Stromal cell of bone marrow (primary cell): ENCODE results near the gene NOX5.

ENCODE experiments used
- DNase-seq: peaks from one replicate; pipeline ENCODE4 v3.0.0-alpha.2; 2012; ENCODE audit warnings: low read depth

NOX5 gene

DNA sequence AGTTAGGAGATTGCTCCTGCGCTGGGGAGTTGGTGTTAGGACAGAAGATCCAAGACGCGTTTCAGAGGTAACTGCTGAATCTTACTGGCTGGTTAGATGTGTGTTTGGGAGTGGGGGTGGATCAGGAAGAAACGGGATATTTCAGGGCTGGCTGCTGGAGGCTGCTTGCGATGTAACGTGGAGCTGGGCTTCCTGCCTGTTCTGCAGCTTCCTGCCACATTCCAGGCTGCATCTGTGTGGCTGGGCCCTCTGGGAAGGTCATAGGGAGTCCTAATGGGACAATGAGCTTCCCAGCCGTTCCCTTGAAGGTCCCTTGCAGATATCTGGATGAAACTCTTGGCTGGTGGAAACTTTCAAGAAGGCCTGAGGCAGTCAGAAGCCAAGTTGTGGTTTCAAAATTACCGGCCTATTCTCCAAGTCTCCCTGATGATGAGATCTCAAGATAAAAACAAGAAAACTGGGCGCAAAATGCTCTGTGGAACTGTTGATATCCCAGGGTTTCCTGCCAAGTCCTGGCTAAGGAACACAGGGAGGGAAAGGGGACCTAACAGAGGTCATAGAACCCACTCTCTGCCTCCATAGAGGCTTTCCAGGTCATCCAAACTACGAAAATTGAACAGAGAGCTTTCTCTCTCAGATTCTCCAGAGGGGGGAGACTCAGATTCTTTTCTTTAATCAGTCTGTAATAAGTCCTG is 67.0 kb downstream of the NOX5 start:
- DNase-seq, result no peak

GRCh38 chr15:69082021-69082502 is 67.6 kb downstream of the NOX5 start:
- no peak for DNase-seq

DNA sequence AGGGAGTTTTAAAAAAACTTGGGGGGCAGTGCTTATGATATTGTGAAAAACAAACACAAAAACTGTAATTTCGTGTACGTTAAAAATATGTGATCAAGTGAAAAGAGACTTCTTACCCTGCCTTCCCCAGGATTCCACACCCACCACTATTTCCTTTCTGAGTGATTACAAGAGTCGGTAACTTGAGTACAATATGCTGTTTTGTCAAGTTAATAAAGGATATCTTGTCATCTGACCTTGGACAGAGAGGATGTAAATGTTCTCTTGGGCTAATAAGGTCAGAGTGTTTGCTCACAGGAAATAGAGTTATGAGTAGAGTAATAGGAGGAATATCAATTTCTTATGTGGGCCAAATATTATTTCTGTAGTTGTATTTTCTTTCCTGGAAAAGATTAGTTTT is 68.1 kb downstream of the NOX5 start:
- DNase-seq, result no peak

DNA sequence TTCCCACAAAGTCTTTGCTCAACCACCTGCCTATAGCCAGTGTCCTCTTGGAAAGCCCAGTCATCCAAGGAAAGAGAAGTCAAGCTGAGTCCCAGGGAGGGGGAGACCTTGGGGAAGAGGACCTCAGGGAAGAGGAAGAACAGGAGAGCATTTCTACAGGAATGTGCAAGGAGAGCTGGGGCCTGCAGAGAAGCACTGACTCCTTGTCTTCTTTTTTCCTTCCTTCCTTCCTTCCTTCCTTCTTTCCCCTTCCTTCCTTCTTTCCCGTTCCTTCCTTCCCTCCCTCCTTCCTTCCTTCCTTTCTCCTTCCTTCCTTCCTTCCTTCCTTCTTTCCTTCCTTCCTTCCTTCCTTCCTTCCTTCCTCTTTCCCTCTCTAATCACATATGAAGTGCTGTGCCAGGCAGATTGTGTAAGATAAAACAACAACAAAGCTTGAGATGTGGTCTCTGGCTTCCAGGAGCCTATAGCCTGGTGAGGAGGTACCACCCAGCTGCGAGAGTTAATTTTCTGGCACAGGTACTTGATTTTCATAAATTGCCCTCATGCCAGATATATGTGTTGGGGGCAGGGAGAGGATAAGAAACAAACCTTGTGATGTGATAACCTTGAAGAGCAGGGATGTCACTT is 70.0 kb downstream of the NOX5 start:
- DNase-seq, result no peak

- DNase-seq, result no peak
Measured at GRCh38 chr15:69085325-69086081, 71.0 kb downstream of the NOX5 start.

DNA sequence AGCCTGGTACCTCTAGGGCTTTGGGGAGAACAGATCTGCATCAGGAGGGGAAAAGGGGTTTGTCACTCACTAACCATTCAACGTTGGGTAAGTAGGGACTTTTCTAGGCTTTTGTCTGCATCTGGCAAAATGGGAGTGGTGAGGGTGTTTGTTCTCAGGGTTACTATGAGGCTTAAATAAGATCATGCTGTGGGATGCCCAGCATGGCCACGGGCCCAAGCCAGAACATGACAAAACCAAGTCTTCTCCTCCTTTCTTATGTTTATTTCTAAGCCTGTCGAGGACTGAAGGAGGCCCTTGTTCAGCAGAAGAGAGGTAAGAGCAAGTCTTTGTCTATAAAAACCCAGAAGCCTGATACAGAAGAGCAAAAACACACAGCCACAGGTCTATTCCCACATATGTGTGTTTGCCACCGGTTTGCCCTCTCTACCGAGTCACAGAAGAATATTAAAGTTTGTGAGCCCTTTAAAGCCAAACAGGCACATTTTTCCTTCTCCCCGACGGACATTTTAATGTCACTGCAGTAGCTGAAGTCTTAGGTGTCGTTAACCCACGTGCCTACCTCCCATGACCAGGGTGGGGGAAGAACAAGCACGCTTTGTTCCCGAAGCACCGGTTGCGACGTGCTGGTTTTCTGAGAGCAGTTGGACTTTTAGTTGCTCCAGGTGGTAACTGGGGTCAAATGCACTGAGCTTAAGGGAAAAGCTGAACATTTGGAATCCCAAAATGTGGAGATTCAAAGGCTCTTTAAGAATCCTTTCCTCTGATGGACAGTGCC is 72.1 kb downstream of the NOX5 start:
- no peak for DNase-seq

- DNase-seq, result no peak
Measured at GRCh38 chr15:69087366-69087976, 73.0 kb downstream of the NOX5 start.

DNA sequence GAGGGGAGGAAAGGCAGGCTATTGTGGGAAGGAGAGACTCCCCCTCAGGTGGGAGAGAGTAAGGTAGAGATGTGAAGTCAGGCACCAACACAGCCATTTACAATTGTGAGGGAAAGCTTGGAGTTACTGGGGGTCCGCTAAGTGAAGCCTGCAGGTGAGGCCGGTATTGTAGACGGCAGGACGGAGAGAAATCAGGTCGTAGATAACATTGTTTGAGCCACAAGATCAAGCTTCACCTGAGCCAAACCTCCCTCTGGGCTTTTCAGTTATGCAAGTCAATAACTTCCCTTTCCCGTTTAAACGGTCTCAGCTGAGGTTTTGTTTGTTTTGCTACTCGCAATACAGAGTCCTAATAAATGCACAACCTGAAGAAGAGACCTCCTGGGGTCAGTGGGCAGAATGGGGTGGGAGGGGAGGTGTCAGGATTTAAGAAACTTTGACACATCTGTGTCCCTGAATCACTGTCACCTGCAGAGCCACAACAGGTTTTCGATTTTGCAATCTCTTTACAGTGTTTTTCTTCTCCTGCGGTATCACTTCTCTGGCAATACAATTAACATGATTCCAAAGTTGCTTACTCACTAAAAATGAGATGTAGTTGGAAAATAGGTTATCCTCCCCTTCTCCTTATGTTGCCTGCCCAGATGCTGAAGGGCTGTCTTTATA is 73.9 kb downstream of the NOX5 start:
- DNase-seq, result no peak

GRCh38 chr15:69089258-69089657 is 74.8 kb downstream of the NOX5 start:
- no peak for DNase-seq

DNA sequence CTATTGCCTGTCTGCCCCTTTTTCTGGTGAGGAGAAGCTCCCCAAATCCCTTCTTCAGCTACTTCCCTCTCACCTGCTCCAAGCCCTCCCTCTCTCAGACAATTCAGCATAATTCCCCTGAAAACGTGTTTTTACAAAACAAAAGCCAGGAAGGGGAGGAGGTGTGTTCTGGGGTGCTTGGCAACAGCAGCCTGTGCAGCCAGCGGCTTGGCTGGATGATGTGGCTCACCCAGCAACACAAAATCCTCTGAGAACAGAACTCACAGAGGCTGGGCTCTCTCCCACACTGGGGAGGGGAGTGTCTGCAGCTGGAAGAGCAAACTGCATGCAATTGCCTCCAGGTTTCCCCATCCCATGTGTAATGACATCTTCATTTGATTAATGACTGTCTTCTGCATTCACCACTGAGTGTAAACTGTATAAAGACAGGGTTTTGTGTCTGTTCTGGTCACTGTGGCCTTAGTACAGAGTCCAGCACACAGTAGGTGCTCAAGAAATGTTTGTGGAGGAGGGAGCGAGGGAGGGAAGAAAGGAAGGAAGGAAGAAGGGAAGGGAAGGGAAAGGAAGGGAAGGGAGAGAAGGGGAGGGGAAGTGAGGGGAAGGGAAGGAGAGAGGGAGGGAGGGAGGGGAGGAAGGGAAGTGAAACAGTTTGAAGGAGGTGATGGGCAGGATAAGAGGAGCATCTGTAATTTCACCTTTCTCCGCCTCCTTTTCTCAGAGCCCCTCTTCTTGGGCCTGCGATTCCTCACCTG is 75.9 kb downstream of the NOX5 start:
- no peak for DNase-seq

GRCh38 chr15:69091654-69092053 is 77.2 kb downstream of the NOX5 start:
- DNase-seq, result no peak

DNA sequence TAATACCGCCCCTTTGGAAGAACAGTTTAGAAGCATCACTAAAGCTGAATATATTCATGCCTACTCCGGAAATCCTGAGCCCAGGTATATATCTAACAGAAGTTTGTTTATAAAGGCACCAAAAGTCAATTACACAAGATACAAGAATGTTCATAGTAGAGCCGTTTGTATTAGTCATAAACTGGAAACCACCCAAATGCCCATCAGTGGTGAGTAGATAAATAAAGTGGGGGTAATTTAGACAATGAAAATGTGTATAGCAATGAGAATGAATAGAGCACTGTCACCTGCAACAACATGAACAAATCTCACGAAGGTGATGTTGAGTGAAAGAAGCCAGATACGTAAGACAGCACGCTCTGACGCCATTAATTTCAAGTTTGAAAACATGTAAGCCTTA is 77.7 kb downstream of the NOX5 start:
- DNase-seq, result no peak

DNA sequence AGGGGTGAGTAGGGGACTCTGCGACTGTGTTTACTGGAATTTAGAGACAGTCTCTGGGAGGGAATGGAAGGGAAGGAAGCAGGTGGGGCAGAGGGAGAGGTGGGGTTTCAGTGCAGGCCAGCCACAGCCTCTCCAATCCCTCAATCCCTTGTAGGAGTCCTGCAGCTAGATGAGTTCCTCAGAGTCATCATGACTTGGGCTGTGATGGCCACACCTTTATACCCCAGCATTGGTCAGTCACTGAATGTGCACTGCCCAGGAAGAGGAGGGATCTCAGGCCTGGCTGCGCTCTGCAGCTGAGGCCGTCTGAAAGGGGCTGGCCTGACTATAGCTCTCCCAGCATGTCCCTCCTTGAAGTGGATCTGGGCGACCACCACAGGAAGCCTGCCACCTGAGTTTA is 78.6 kb downstream of the NOX5 start:
- no peak for DNase-seq

DNA sequence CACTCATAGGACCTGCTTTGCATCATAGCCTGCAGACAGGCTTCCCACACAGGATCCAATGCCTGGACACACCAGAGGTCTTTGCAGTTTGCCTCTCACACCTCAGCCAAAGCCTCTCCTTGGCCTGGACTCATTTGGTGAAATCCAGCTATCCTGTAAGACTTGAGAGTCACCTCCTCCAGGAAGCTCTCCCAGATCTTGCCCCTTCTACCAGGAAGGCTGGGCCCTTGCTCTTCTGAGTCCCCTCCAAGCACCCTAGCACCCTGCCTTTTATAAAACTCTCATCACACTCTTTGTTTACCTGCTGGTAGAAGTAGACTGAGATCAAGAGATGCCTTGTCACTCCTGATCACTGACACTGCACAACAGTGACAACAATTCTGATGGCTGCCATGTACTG is 79.1 kb downstream of the NOX5 start:
- DNase-seq, result no peak

GRCh38 chr15:69094124-69094921 is 79.8 kb downstream of the NOX5 start:
- no peak for DNase-seq

- DNase-seq, result no peak
Measured at GRCh38 chr15:69095274-69095673, 80.8 kb downstream of the NOX5 start.

- no peak for DNase-seq
Measured at GRCh38 chr15:69096196-69096595, 81.7 kb downstream of the NOX5 start.

GRCh38 chr15:69096626-69097025 is 82.1 kb downstream of the NOX5 start:
- no peak for DNase-seq

- DNase-seq, result no peak
Measured at GRCh38 chr15:69098771-69099170, 84.3 kb downstream of the NOX5 start.

DNA sequence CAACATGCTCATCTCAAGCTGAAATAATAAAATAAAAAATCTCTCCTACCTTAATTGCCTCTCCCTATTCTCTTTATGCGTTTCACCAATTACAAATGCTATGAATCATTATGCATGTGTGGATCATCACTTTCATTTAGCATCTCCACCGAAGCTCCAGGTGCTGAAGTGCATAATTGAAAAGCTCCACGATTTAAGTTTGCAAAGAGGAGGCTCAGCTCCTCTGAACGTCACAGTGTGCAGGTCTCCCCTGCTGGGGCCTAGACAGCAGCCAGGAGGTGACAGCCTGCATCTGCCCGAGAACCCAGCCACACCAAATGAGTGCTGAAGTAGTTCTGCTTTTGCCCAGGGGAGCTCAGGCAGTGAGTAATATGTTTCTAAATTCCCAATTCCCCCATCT is 85.4 kb downstream of the NOX5 start:
- no peak for DNase-seq
